Measurements from ENCODE around the gene ASCC1.

- TF ChIP-seq CTCF (IDR thresholded peaks at IDR 0.05) (no peak), POLR2AphosphoS5 (IDR thresholded peaks at IDR 0.05) (peak in 1 of 4 donors; percentile 29), EP300 (IDR thresholded peaks at IDR 0.05) (no peak), POLR2A (IDR thresholded peaks at IDR 0.05) (no peak)
These were observed 30.0 kb upstream of the ASCC1 start for GRCh38 chr10:72245949-72246525.

Data from sigmoid colon (tissue), 4 donors.